Choroid plexus epithelial cell (primary cell): ENCODE data around the gene PRKCE.

Experiments used
- DNase-seq: peaks from one replicate; pipeline ENCODE4 v3.0.0-alpha.2; 2010; ENCODE audit warnings: low read depth
- H3K4me3 ChIP-seq: 2 replicates; pipeline ENCODE4 v1.5.1; 2011; ENCODE audit warnings: low read depth, mild to moderate bottlenecking, control low read depth, low read length, moderate library complexity
- TF ChIP-seq, protein P1 (sequence below): conservative IDR thresholded peaks from 2 replicates; pipeline ENCODE4 v1.5.1; 2011; ENCODE audit warnings: low read depth, mild to moderate bottlenecking, control low read depth, inconsistent platforms, low read length, moderate library complexity

PRKCE gene

DNA sequence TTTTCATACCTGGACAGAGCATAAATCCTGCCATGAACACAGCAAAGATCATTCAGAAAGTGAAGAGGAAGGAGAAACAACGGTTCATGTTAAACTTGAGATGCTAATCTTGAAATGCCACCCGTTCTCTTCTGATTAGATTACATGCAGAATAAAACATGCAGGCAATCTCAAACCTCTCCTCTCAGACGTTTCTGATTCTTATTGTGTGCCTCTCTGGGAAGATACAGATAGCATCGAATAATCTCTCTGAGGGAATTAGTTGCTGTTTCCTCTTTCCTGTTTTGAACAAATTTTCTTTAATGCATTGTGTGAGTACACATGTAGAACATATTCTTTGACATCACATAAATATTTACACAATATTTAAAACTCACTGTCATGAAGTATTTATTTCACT is 313.4 kb downstream of the PRKCE start:
- TF ChIP-seq, protein P1, sequence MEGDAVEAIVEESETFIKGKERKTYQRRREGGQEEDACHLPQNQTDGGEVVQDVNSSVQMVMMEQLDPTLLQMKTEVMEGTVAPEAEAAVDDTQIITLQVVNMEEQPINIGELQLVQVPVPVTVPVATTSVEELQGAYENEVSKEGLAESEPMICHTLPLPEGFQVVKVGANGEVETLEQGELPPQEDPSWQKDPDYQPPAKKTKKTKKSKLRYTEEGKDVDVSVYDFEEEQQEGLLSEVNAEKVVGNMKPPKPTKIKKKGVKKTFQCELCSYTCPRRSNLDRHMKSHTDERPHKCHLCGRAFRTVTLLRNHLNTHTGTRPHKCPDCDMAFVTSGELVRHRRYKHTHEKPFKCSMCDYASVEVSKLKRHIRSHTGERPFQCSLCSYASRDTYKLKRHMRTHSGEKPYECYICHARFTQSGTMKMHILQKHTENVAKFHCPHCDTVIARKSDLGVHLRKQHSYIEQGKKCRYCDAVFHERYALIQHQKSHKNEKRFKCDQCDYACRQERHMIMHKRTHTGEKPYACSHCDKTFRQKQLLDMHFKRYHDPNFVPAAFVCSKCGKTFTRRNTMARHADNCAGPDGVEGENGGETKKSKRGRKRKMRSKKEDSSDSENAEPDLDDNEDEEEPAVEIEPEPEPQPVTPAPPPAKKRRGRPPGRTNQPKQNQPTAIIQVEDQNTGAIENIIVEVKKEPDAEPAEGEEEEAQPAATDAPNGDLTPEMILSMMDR = no peak
- no peak for DNase-seq

DNA sequence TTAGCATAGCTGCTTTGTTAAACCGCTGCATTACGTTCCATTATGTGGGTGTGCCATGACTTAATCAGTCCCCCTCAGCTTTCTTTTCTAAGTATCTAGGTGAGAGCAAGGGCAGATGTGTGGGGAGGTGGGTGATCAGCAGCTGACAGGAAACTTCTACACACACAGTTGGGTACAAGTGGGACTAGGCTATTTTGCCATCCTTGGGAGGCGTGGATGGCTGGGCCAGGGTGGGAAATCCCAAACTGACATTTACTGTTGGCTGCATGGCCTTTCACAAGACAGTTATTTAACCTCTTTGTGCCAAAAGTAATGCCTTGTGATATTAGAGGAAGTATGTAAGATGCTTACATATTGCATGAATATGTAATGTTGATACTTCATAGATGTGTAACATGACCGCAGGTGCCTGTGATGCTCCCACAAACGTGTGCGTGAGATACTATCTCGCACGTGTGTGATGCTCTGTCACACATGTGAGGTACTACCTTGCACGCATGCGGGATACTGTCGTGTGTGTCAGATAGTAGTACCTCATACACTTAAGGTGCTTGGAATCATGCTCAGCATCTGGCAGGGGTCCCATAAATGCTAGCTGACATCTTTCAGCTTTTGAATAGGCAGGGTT is 314.5 kb downstream of the PRKCE start:
- no peak for DNase-seq
- no peak overlapping the region for H3K4me3 ChIP-seq
- TF ChIP-seq, protein P1 = no peak

More for the DNA sequence above, 313.4 kb downstream of the PRKCE start:
- H3K4me3 ChIP-seq = no peak overlapping the region

DNA sequence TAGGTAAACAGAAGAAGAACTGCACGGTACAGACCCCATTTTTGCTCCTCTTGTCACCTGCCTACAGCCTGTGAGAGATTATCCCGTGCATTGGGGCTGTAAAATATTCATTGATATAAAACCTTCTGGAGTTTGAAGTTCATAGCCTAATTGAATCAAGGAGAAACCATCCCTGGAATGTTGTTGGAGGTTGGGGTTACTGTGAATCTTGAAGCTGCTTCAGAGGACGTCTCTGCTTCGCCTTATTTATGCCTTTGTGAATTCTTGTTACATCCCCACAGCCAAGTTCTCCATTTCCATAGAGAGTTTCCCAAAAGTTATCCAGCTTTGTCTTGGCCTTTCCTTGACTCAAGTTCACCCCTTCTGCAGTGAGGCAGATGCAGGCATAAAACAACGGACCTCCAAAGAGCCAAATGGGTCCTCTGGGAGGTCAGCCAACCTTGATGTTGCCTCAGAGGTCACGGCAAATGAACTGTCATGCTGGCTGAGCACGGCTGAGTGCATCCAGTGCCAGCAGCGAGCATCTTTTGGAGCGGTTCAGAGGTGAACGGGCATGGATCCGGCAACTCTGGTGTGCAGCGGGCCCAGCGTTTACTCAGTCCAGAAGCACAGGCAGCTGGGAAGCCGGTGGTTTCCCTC is 317.6 kb downstream of the PRKCE start:
- TF ChIP-seq, protein P1 = no peak
- no peak overlapping the region for H3K4me3 ChIP-seq
- peak; percentile 58 for DNase-seq

DNA sequence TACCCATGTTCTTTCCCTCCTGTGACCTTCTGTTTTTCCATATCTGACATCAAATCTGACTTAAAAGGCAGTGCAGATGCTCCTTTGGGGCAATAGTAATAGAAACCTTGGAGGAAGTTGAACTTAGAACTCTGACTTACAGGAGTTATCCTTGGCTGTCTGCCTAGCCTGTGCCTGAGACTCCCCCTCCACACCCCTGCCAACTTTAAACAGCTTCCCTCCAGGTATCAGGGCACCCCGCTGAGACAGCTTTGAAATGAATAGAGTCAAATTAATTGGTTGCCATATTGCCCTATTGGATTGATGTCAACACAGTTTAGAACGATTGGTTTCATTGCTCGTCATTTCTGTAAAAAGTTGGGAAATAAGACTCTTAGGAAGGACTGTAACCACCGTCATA is 322.0 kb downstream of the PRKCE start:
- no peak for DNase-seq
- TF ChIP-seq, protein P1 = no peak
- H3K4me3 ChIP-seq = no peak overlapping the region

DNA sequence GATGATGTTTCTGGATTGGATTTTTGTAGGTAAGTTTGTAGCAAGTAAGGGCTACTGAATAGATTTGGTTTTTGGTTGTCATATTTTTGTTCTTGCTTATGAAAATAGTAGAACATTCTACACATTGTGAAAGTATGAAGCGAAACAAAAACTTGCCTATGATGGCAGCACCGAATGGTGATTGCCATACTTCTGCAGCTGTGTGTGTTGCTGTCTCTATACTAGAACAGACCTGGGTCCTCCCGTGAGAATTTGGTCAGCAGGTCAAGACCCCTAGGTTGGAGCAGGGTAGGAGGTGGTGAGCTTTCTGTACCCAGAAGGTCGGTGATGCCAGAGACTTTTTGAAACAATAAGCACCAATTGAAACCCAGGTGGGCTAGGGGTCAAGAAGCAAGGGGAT is 322.6 kb downstream of the PRKCE start:
- TF ChIP-seq, protein P1 = no peak
- no peak for DNase-seq

DNA sequence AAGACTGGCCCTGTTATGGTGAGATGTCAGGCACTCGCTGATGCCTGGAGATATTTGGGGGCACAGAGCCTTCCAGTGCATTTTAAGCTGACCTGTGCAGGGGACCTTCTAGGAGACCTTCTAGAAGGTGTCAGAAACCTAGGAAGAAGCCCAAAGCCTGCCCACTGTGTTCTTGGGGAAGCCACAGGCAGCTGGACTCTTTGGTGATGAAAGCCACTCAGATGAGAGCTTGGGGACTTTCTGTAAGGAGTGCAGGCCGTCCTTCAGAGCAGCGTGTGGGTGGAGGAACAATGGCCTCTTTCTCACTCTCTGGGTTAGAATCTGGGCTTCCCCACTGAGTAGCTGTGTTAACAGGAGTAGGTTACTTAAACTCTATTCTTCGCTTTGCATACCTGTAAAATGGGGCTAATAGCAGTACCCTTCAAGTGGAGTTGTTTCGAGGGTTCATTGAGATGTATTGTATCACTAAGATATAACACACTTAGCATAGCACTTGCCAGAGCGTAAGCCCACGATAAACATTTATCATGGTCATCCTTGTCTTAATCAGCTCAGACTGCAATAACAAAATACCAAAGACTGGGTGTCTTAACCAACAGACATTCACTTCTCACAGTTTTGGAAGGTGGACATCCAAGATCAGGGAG is 323.4 kb downstream of the PRKCE start:
- TF ChIP-seq, protein P1 = no peak
- DNase-seq = no peak
- no peak overlapping the region for H3K4me3 ChIP-seq

More for the DNA sequence above, 322.6 kb downstream of the PRKCE start:
- H3K4me3 ChIP-seq = no peak overlapping the region
